ENCODE data around the gene C6orf120. TPM values are rescaled to one million over a fixed set of nuclear protein-coding genes. Genes with fewer than 3 reads are reported as not detected.

The C6orf120 gene
- total and polyA plus RNA-seq, 2 of the 13 experiments (the other 11 are each of a cell fraction or from before 2014, with no cell fraction given): 21.7 to 29.9 TPM

- TF ChIP-seq JUN (CRISPR knock-in tag; IDR thresholded peaks at IDR 0.05): no peak
- TF ChIP-seq ZNF317 (CRISPR knock-in tag; IDR thresholded peaks at IDR 0.05): no peak; the same call in none of the 2 replicates
- TF ChIP-seq ZNF75D (CRISPR knock-in tag; IDR thresholded peaks at IDR 0.05; ENCODE audit: borderline replicate concordance): no peak
- TF ChIP-seq MLXIP (CRISPR knock-in tag; IDR thresholded peaks at IDR 0.05; ENCODE audit: borderline replicate concordance): no peak
- TF ChIP-seq HBP1 (CRISPR knock-in tag; IDR thresholded peaks at IDR 0.05; ENCODE audit: low read depth): no peak
- 0 out of 2 replicates have a peak, but pooled peaks have one; percentile 22 for TF ChIP-seq ONECUT2 (CRISPR knock-in tag; IDR thresholded peaks at IDR 0.05)
- TF ChIP-seq THYN1 (CRISPR knock-in tag; IDR thresholded peaks at IDR 0.05; ENCODE audit: borderline replicate concordance, low read depth): no peak
- no peak; the same call in 1 of the 2 replicates for TF ChIP-seq ETS1 (CRISPR knock-in tag; IDR thresholded peaks at IDR 0.05)
- TF ChIP-seq ZIK1 (CRISPR knock-in tag; IDR thresholded peaks at IDR 0.05; ENCODE audit: borderline replicate concordance, low read depth): no peak
- TF ChIP-seq, protein P1, sequence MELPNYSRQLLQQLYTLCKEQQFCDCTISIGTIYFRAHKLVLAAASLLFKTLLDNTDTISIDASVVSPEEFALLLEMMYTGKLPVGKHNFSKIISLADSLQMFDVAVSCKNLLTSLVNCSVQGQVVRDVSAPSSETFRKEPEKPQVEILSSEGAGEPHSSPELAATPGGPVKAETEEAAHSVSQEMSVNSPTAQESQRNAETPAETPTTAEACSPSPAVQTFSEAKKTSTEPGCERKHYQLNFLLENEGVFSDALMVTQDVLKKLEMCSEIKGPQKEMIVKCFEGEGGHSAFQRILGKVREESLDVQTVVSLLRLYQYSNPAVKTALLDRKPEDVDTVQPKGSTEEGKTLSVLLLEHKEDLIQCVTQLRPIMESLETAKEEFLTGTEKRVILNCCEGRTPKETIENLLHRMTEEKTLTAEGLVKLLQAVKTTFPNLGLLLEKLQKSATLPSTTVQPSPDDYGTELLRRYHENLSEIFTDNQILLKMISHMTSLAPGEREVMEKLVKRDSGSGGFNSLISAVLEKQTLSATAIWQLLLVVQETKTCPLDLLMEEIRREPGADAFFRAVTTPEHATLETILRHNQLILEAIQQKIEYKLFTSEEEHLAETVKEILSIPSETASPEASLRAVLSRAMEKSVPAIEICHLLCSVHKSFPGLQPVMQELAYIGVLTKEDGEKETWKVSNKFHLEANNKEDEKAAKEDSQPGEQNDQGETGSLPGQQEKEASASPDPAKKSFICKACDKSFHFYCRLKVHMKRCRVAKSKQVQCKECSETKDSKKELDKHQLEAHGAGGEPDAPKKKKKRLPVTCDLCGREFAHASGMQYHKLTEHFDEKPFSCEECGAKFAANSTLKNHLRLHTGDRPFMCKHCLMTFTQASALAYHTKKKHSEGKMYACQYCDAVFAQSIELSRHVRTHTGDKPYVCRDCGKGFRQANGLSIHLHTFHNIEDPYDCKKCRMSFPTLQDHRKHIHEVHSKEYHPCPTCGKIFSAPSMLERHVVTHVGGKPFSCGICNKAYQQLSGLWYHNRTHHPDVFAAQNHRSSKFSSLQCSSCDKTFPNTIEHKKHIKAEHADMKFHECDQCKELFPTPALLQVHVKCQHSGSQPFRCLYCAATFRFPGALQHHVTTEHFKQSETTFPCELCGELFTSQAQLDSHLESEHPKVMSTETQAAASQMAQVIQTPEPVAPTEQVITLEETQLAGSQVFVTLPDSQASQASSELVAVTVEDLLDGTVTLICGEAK (IDR thresholded peaks at IDR 0.05): no peak
- TF ChIP-seq, protein P1 (CRISPR knock-in tag; IDR thresholded peaks at IDR 0.05): peak; percentile 76; the same call in 1 of the 2 replicates
- TF ChIP-seq SMYD3 (CRISPR knock-in tag; IDR thresholded peaks at IDR 0.05): peak; percentile 72; the same call in 1 of the 2 replicates
- TF ChIP-seq FOXP1 (IDR thresholded peaks at IDR 0.05): 0 out of 2 replicates have a peak, but pooled peaks have one; percentile 27
- TF ChIP-seq FOXP1 (CRISPR knock-in tag; IDR thresholded peaks at IDR 0.05): peak; percentile 94
Measured at GRCh38 chr6:169725125-169726048, 23.5 kb downstream of the C6orf120 start (continued).
